IPS-18c (cell line): ENCODE results near the gene PLXNB3.

Source experiments
- H3K4me3 ChIP-seq: 2 replicates; pipeline ENCODE4 v1.7.0; 2013; ENCODE audit warnings: low read depth, mild to moderate bottlenecking, low read length, moderate library complexity; ENCODE audit not compliant: insufficient read depth
- H3K9me3 ChIP-seq: one replicate; pipeline ENCODE4 v1.6.1; 2013; ENCODE audit warnings: mild to moderate bottlenecking, low read length, moderate library complexity; ENCODE audit not compliant: control insufficient read depth, insufficient read depth

PLXNB3 gene

GRCh38 chrX:153777261-153778090, 13.4 kb downstream of the PLXNB3 start:
- H3K4me3 ChIP-seq = no peak overlapping the region
- peaks cover 22% of the 10 kb centered on the region for H3K9me3 ChIP-seq

DNA sequence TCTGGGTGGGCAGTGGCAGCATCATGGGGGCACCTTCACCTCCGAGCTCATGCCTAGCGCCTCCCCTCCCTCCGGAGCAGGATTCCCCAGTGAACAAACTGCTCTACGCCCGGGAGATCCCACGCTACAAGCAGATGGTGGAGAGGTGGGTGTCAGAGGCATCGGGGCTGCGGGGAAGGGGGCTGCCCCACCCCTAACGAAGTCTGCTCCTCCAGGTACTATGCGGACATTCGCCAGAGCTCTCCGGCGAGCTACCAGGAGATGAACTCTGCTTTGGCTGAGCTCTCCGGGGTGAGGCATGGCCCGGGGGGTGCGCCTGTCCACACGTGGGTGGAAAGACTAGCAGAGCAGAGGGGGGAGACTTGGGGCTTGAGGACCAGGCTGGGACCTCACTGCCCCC, 14.1 kb downstream of the PLXNB3 start:
- no peak overlapping the region for H3K4me3 ChIP-seq
- H3K9me3 ChIP-seq = peaks cover 20% of the 10 kb centered on the region

GRCh38 chrX:153778684-153779101, 14.6 kb downstream of the PLXNB3 start:
- H3K9me3 ChIP-seq = peaks cover 19% of the 10 kb centered on the region

GRCh38 chrX:153779891-153780677, 16.0 kb downstream of the PLXNB3 start:
- H3K9me3 ChIP-seq = peaks cover 16% of the 10 kb centered on the region
- H3K4me3 ChIP-seq = no peak overlapping the region

More at GRCh38 chrX:153778684-153779101, 14.6 kb downstream of the PLXNB3 start:
- no peak overlapping the region for H3K4me3 ChIP-seq

- H3K4me3 ChIP-seq = no peak within 1 kb of the TSS
- H3K9me3 ChIP-seq = peaks cover 16% of the 10 kb centered on the region
Observed at GRCh38 chrX:153780678-153781427, 16.8 kb downstream of the PLXNB3 start, which contains the start of gene SRPK3. SRPK3 (plus strand) TSS chrX:153781041; CDS start chrX:153781087, 46 bp downstream.

- Histone ChIP-seq H3K4me3 (no peak overlapping the region), H3K9me3 (peaks cover 16% of the 10 kb centered on the region)
Observed at GRCh38 chrX:153781428-153782047, 17.5 kb downstream of the PLXNB3 start.

- Histone ChIP-seq H3K4me3 (no peak overlapping the region), H3K9me3 (peaks cover 15% of the 10 kb centered on the region)
Observed at GRCh38 chrX:153782313-153782712, 18.3 kb downstream of the PLXNB3 start.

- Histone ChIP-seq H3K9me3 (peaks cover 16% of the 10 kb centered on the region), H3K4me3 (no peak overlapping the region)
Observed at GRCh38 chrX:153782871-153783270, 18.8 kb downstream of the PLXNB3 start.

- H3K9me3 ChIP-seq = peaks cover 17% of the 10 kb centered on the region
- H3K4me3 ChIP-seq = no peak overlapping the region
Observed at GRCh38 chrX:153783378-153784013, 19.4 kb downstream of the PLXNB3 start.

- H3K9me3 ChIP-seq = peaks cover 19% of the 10 kb centered on the region
- H3K4me3 ChIP-seq = no peak overlapping the region
Observed at GRCh38 chrX:153784325-153784967, 20.4 kb downstream of the PLXNB3 start.

DNA sequence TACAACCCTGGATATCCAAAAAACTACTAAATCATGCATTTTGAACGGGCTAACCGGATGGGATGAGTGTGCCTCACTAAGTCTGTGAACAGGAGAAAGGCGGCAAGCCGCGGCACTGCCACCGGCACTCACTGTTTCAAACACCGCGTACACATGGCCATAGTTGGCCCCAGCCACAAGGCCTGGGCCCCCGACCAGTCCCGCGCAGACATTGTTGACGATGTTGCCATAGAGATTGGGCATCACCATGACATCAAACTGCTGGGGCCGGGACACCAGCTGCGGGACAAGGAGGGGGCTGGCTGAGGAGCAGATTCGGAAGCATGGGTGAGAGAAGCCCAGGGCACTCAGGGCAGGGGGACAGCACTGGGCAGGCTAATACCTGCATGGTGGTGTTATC, 22.6 kb downstream of the PLXNB3 start:
- Histone ChIP-seq H3K4me3 (no peak overlapping the region), H3K9me3 (peaks cover 13% of the 10 kb centered on the region)

DNA sequence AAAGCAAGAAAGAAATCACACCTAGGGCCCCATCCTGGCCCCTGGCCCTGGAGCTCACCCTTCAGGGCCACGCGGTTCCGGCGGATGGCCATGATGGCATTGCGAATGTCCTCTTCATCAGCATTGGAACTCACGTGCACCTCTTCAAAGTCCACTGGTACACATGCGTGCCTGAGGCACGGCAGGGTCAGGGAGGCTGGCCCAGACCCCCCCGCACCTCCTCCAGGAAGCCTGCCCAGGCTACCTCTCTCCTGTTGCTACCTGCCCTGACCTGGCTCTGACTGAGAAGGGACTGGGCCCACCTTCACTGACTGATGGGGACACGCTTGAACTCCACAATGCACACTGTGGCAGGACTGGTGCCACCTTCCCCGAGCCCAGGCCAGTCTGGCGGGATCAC, 25.6 kb downstream of the PLXNB3 start:
- H3K9me3 ChIP-seq = peaks cover 19% of the 10 kb centered on the region

GRCh38 chrX:153791104-153791852, 27.2 kb downstream of the PLXNB3 start:
- Histone ChIP-seq H3K4me3 (no peak overlapping the region), H3K9me3 (peaks cover 22% of the 10 kb centered on the region)

More for the DNA sequence above, 25.6 kb downstream of the PLXNB3 start:
- no peak overlapping the region for H3K4me3 ChIP-seq

DNA sequence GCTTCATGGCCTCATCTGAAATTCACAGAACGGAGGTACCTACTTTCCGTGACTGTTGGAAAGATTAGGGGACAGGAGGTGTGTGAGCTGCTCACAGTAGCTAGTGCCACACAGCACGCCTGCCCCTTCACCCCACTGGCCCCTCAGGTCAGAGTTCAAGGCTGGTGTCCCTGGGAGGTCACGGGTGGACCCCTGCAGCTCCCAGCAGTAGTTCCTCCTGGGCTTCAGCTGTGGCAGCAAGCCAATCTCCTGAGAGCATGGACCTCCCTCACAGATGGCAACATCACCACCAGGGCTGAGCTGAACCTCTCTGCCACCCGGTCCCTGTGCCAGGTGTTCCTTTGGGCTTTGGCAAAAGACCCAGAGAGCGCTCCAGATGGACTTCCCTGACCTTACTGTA, 28.3 kb downstream of the PLXNB3 start:
- Histone ChIP-seq H3K9me3 (peaks cover 18% of the 10 kb centered on the region), H3K4me3 (no peak overlapping the region)

DNA sequence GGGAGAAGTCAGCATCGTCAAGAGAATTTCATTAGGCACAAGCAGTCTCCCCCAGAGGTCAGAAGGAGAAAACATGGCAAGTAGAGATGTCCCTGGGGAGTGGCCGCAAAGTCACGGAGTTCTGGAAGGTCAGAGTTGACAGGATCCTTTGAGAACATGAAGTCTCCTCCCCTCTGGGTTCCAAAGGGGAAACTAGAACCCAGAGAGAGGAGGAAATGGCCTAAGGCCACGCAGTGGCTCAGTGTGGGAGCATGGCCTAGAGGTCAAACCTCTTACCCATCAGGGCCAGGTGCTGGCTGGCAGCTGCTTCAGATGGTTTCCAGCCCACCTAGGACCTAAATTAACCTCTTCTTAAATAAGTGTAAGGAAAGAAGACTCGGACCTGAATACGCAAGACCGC, 29.2 kb downstream of the PLXNB3 start:
- Histone ChIP-seq H3K4me3 (peak overlapping the region; percentile 85), H3K9me3 (peaks cover 16% of the 10 kb centered on the region)
